Measurements from ENCODE around the gene SPTBN1.
A peak's percentile ranks its signal among the peaks of the same experiment; 100 is the strongest.

The SPTBN1 gene

GRCh38 chr2:54609647-54610046 is 153.5 kb downstream of the SPTBN1 start:
- Histone ChIP-seq H3K36me3 (replicated peaks in 1 of 2; ENCODE audit: control insufficient read depth in 2 of 2, insufficient read depth in 2 of 2, low read length in 2 of 2) (peaks cover 6 to 27% of the 10 kb centered on the region in 2 donors), H3K9ac (ENCODE audit: low read depth, low read length, poor library complexity) (no peak overlapping the region), H3K4ac (ENCODE audit: low read length) (no peak overlapping the region), H2AFZ (ENCODE audit: low read length) (no peak overlapping the region), H4K91ac (ENCODE audit: low read depth, low read length, poor library complexity) (no peak overlapping the region), H3K27me3 (ENCODE audit: control insufficient read depth in 3 of 3, insufficient read depth in 3 of 3, low read depth in 1 of 3, low read length in 3 of 3) (no peaks in the 10 kb centered on the region), H3K4me1 (ENCODE audit: control insufficient read depth in 2 of 2, insufficient read depth in 1 of 2, low read depth in 1 of 2, low read length in 2 of 2) (peaks cover 8 to 21% of the 10 kb centered on the region in 2 donors), H3K9me3 (replicated peaks in 1 of 2; ENCODE audit: control insufficient read depth in 2 of 2, insufficient read depth in 1 of 2, low read depth in 1 of 2, low read length in 2 of 2) (peaks cover 0 to 13% of the 10 kb centered on the region in 2 donors), H3K27ac (replicated peaks; ENCODE audit: low read length) (no peak overlapping the region), H2BK12ac (ENCODE audit: low read length) (no peak overlapping the region), H3K4me3 (ENCODE audit: low read length in 2 of 2) (no peak overlapping the region), H2BK5ac (ENCODE audit: low read length) (no peak overlapping the region), H2AK5ac (ENCODE audit: low read depth, low read length) (no peak overlapping the region), H3K18ac (ENCODE audit: low read length) (no peak overlapping the region), H2BK15ac (ENCODE audit: low read length) (no peak overlapping the region), H3K79me1 (ENCODE audit: low read depth, low read length) (peaks cover 2% of the 10 kb centered on the region), H4K8ac (ENCODE audit: low read depth, low read length) (no peak overlapping the region), H2BK120ac (ENCODE audit: low read depth, low read length) (no peak overlapping the region), H3K14ac (ENCODE audit: low read length) (no peak overlapping the region), H3K23ac (ENCODE audit: low read depth, low read length, poor library complexity) (no peak overlapping the region), H3K4me2 (ENCODE audit: insufficient read depth, low read length, poor library complexity, severe bottlenecking) (no peak overlapping the region)
- DNase-seq (ENCODE audit: low spot score) = no peak
- WGBS, 2 donors (ENCODE audit: extremely low coverage in 2 of 2, insufficient read length in 2 of 2, insufficient replicate concordance in 1 of 2) = no CpG with 5 or more reads among the region's 3 CpGs

GRCh38 chr2:54610700-54611099 is 154.6 kb downstream of the SPTBN1 start:
- H3K4me3 ChIP-seq (ENCODE audit: low read length in 2 of 2) = no peak overlapping the region
- no peak overlapping the region for H2BK15ac ChIP-seq (ENCODE audit: low read length)
- no peak overlapping the region for H3K4me2 ChIP-seq (ENCODE audit: insufficient read depth, low read length, poor library complexity, severe bottlenecking)
- no peak overlapping the region for H2AFZ ChIP-seq (ENCODE audit: low read length)
- H3K27ac ChIP-seq (replicated peaks; ENCODE audit: low read length) = no peak overlapping the region
- H3K4ac ChIP-seq (ENCODE audit: low read length) = no peak overlapping the region
- H4K8ac ChIP-seq (ENCODE audit: low read depth, low read length) = no peak overlapping the region
- H3K14ac ChIP-seq (ENCODE audit: low read length) = no peak overlapping the region
- H3K9ac ChIP-seq (ENCODE audit: low read depth, low read length, poor library complexity) = no peak overlapping the region
- H2BK12ac ChIP-seq (ENCODE audit: low read length) = no peak overlapping the region
- whole genome bisulfite sequencing, 2 donors (ENCODE audit: extremely low coverage in 2 of 2, insufficient read length in 2 of 2, insufficient replicate concordance in 1 of 2) = no CpG with 5 or more reads among the region's 1 CpG
- H2BK5ac ChIP-seq (ENCODE audit: low read length) = no peak overlapping the region
- no peak overlapping the region for H3K18ac ChIP-seq (ENCODE audit: low read length)
- H3K4me1 ChIP-seq (ENCODE audit: control insufficient read depth in 2 of 2, insufficient read depth in 1 of 2, low read depth in 1 of 2, low read length in 2 of 2) = peaks cover 6 to 15% of the 10 kb centered on the region in 2 donors
- no peak overlapping the region for H4K91ac ChIP-seq (ENCODE audit: low read depth, low read length, poor library complexity)
- no peak overlapping the region for H2BK120ac ChIP-seq (ENCODE audit: low read depth, low read length)
- H3K79me1 ChIP-seq (ENCODE audit: low read depth, low read length) = peaks cover under 1% of the 10 kb centered on the region
- no peaks in the 10 kb centered on the region for H3K27me3 ChIP-seq (ENCODE audit: control insufficient read depth in 3 of 3, insufficient read depth in 3 of 3, low read depth in 1 of 3, low read length in 3 of 3)
- H2AK5ac ChIP-seq (ENCODE audit: low read depth, low read length) = no peak overlapping the region
- H3K9me3 ChIP-seq (replicated peaks in 1 of 2; ENCODE audit: control insufficient read depth in 2 of 2, insufficient read depth in 1 of 2, low read depth in 1 of 2, low read length in 2 of 2) = peaks cover 0 to 13% of the 10 kb centered on the region in 2 donors
- DNase-seq (ENCODE audit: low spot score) = no peak
- H3K36me3 ChIP-seq (replicated peaks in 1 of 2; ENCODE audit: control insufficient read depth in 2 of 2, insufficient read depth in 2 of 2, low read length in 2 of 2) = peaks cover 6 to 36% of the 10 kb centered on the region in 2 donors
- H3K23ac ChIP-seq (ENCODE audit: low read depth, low read length, poor library complexity) = no peak overlapping the region

- Histone ChIP-seq H3K23ac (ENCODE audit: low read depth, low read length, poor library complexity) (no peak overlapping the region), H3K14ac (ENCODE audit: low read length) (no peak overlapping the region), H3K36me3 (replicated peaks in 1 of 2; ENCODE audit: control insufficient read depth in 2 of 2, insufficient read depth in 2 of 2, low read length in 2 of 2) (peaks cover 7 to 49% of the 10 kb centered on the region in 2 donors), H3K4me1 (ENCODE audit: control insufficient read depth in 2 of 2, insufficient read depth in 1 of 2, low read depth in 1 of 2, low read length in 2 of 2) (peaks cover 0 to 10% of the 10 kb centered on the region in 2 donors), H2BK15ac (ENCODE audit: low read length) (no peak overlapping the region), H3K27me3 (ENCODE audit: control insufficient read depth in 3 of 3, insufficient read depth in 3 of 3, low read depth in 1 of 3, low read length in 3 of 3) (no peaks in the 10 kb centered on the region), H3K4me2 (ENCODE audit: insufficient read depth, low read length, poor library complexity, severe bottlenecking) (no peak overlapping the region), H3K27ac (replicated peaks; ENCODE audit: low read length) (no peak overlapping the region), H4K91ac (ENCODE audit: low read depth, low read length, poor library complexity) (no peak overlapping the region), H3K9me3 (replicated peaks in 1 of 2; ENCODE audit: control insufficient read depth in 2 of 2, insufficient read depth in 1 of 2, low read depth in 1 of 2, low read length in 2 of 2) (peaks cover 0 to 13% of the 10 kb centered on the region in 2 donors), H2BK5ac (ENCODE audit: low read length) (no peak overlapping the region), H3K18ac (ENCODE audit: low read length) (no peak overlapping the region), H3K4me3 (ENCODE audit: low read length in 2 of 2) (peak overlapping the region in 1 of 2 donors; percentile 19), H2AFZ (ENCODE audit: low read length) (no peak overlapping the region), H4K8ac (ENCODE audit: low read depth, low read length) (no peak overlapping the region), H3K9ac (ENCODE audit: low read depth, low read length, poor library complexity) (peak overlapping the region; percentile 13), H2BK12ac (ENCODE audit: low read length) (no peak overlapping the region), H2BK120ac (ENCODE audit: low read depth, low read length) (no peak overlapping the region), H2AK5ac (ENCODE audit: low read depth, low read length) (no peak overlapping the region), H3K79me1 (ENCODE audit: low read depth, low read length) (no peaks in the 10 kb centered on the region), H3K4ac (ENCODE audit: low read length) (no peak overlapping the region)
- no peak for DNase-seq (ENCODE audit: low spot score)
- WGBS, 2 donors (ENCODE audit: extremely low coverage in 2 of 2, insufficient read length in 2 of 2, insufficient replicate concordance in 1 of 2) = no CpG with 5 or more reads among the region's 14 CpGs
Observed at GRCh38 chr2:54611830-54612545, 155.9 kb downstream of the SPTBN1 start.

GRCh38 chr2:54613386-54613785 is 157.3 kb downstream of the SPTBN1 start:
- no CpG with 5 or more reads among the region's 2 CpGs for WGBS, 2 donors (ENCODE audit: extremely low coverage in 2 of 2, insufficient read length in 2 of 2, insufficient replicate concordance in 1 of 2)
- H3K36me3 ChIP-seq (replicated peaks in 1 of 2; ENCODE audit: control insufficient read depth in 2 of 2, insufficient read depth in 2 of 2, low read length in 2 of 2) = peaks cover 11 to 63% of the 10 kb centered on the region in 2 donors
- H4K8ac ChIP-seq (ENCODE audit: low read depth, low read length) = no peak overlapping the region
- peaks cover 0 to 10% of the 10 kb centered on the region in 2 donors for H3K9me3 ChIP-seq (replicated peaks in 1 of 2; ENCODE audit: control insufficient read depth in 2 of 2, insufficient read depth in 1 of 2, low read depth in 1 of 2, low read length in 2 of 2)
- no peak overlapping the region for H3K4ac ChIP-seq (ENCODE audit: low read length)
- no peak overlapping the region for H2BK12ac ChIP-seq (ENCODE audit: low read length)
- no peak overlapping the region for H3K9ac ChIP-seq (ENCODE audit: low read depth, low read length, poor library complexity)
- H4K91ac ChIP-seq (ENCODE audit: low read depth, low read length, poor library complexity) = no peak overlapping the region
- H2BK5ac ChIP-seq (ENCODE audit: low read length) = no peak overlapping the region
- peaks cover 1 to 10% of the 10 kb centered on the region in 2 donors for H3K4me1 ChIP-seq (ENCODE audit: control insufficient read depth in 2 of 2, insufficient read depth in 1 of 2, low read depth in 1 of 2, low read length in 2 of 2)
- H3K79me1 ChIP-seq (ENCODE audit: low read depth, low read length) = no peaks in the 10 kb centered on the region
- H3K27ac ChIP-seq (replicated peaks; ENCODE audit: low read length) = no peak overlapping the region
- no peak overlapping the region for H3K4me3 ChIP-seq (ENCODE audit: low read length in 2 of 2)
- no peak overlapping the region for H2BK15ac ChIP-seq (ENCODE audit: low read length)
- H2BK120ac ChIP-seq (ENCODE audit: low read depth, low read length) = no peak overlapping the region
- no peak overlapping the region for H3K23ac ChIP-seq (ENCODE audit: low read depth, low read length, poor library complexity)
- H3K14ac ChIP-seq (ENCODE audit: low read length) = no peak overlapping the region
- no peaks in the 10 kb centered on the region for H3K27me3 ChIP-seq (ENCODE audit: control insufficient read depth in 3 of 3, insufficient read depth in 3 of 3, low read depth in 1 of 3, low read length in 3 of 3)
- no peak overlapping the region for H3K4me2 ChIP-seq (ENCODE audit: insufficient read depth, low read length, poor library complexity, severe bottlenecking)
- DNase-seq (ENCODE audit: low spot score) = no peak
- no peak overlapping the region for H2AK5ac ChIP-seq (ENCODE audit: low read depth, low read length)
- no peak overlapping the region for H2AFZ ChIP-seq (ENCODE audit: low read length)
- no peak overlapping the region for H3K18ac ChIP-seq (ENCODE audit: low read length)
